Psoas muscle (tissue), 8 donors: Measurements from ENCODE around the gene FGD5. TPM values are rescaled to one million over a fixed set of nuclear protein-coding genes. Genes with fewer than 3 reads are reported as not detected.

Experiments
- ATAC-seq, 4 donors: fragments of 200-7000 bp; cut with Tn5 transposase; one replicate each; pipeline ENCODE4 v1.9.1; 2020; ENCODE audit warnings: moderate library complexity in 3 of 4, mild to moderate bottlenecking in 2 of 4
- DNase-seq, 2 donors: peaks; one replicate each; pipeline ENCODE4 v3.0.0-alpha.2; 2020
- H3K27ac ChIP-seq: fragments of 200-600 bp; one replicate; pipeline ENCODE4 v1.8.0; 2022
- H3K27me3 ChIP-seq, 3 donors: fragments of 200-600 bp in 1 of 3; one replicate each; pipeline versions ENCODE4 v1.6.1 to v1.8.0; 2013 to 2022; ENCODE audit warnings: low read length in 2 of 3, mild to moderate bottlenecking in 2 of 3, moderate library complexity in 1 of 3; ENCODE audit not compliant: insufficient read depth in 3 of 3
- H3K36me3 ChIP-seq, 2 donors: fragments of 200-600 bp in 1 of 2; one replicate each; pipeline versions ENCODE4 v1.6.1 to v1.8.0; 2013 to 2022; ENCODE audit warnings: low read depth in 1 of 2, mild to moderate bottlenecking in 1 of 2, moderate library complexity in 1 of 2; ENCODE audit not compliant: insufficient read depth in 1 of 2
- H3K4me1 ChIP-seq: fragments of 200-600 bp; one replicate; pipeline ENCODE4 v1.8.0; 2022
- H3K4me3 ChIP-seq: fragments of 200-600 bp; one replicate; pipeline ENCODE4 v1.8.0; 2022; ENCODE audit warnings: mild to moderate bottlenecking
- H3K9me3 ChIP-seq: fragments of 200-600 bp; one replicate; pipeline ENCODE4 v1.8.0; 2022
- CTCF ChIP-seq: fragments of 200-600 bp; IDR thresholded peaks from one replicate; pipeline ENCODE4 v1.8.0; 2022; ENCODE audit warnings: antibody characterized with exemption
- WGBS, 3 donors: extraction: QIAGEN DNeasy Blood & Tissue Kit; methylation state at CpG; one replicate each; pipeline versions ENCODE4 v1.1.6 to v1.1.7; 2013; 5-methylcytosine and 5-hydroxymethylcytosine counted together
- intact Hi-C, 2 donors: fragments of 100-400 bp; cut with DNase I; formaldehyde crosslinking; loops; one replicate each; pipeline versions ENCODE4 v1.11.0 to v1.14.2; 2022
- polyA plus RNA-seq, 3 donors: library from polyadenylated mRNA; stranded (reverse); fragments of 200-250 nt; gene quantifications; one replicate each; pipeline ENCODE4 v1.2.3, GENCODE V29; 2013
- total RNA-seq, 4 donors: library from RNA; stranded (reverse); fragmentation: NEBNext Ultra II Directional in 2 of 4; extraction: Animal tissue kit (Norgen Biotek cat#: 25700) in 2 of 4; gene quantifications; one replicate each; pipeline versions ENCODE4 v1.2.1 to v1.2.4, GENCODE V29; 2021 to 2023
- donor health status: healthy with polysubstance abuse.
- donor health status: DM: no; HTN: no; CAD: no; lungs with moderate emphysema.
- donor health status: Bipolar disorder and iron deficiency.
- donor health status: healthy.
- donor health status: DM: yes; HTN: yes; CAD: no.
- donor health status: DM: no; HTN: no; CAD: no.
- donor health status: DM: no; HTN: no; CAD: no.
- donor health status: DM: yes; HTN: yes; CAD: no.

Gene FGD5
- total and polyA plus RNA-seq, 7 donors = 3.6 to 14.6 (median 6.4) TPM

GRCh38 chr3:14842277-14842676 is 23.5 kb downstream of the FGD5 start:
- no peak for DNase-seq
- Histone ChIP-seq H3K4me1 (peaks cover 7% of the 10 kb centered on the region), H3K36me3 (no peaks in the 10 kb centered on the region), H3K9me3 (no peaks in the 10 kb centered on the region), H3K27me3 (peaks cover 0 to 4% (median 0%) of the 10 kb centered on the region in 3 donors), H3K27ac (no peak overlapping the region), H3K4me3 (no peak overlapping the region)
- intact Hi-C loops = loop anchor here in 1 of 2 donors (5.0 kb wide), 1 partner anchor 55 kb away; no protein-coding TSS in a partner anchor
- 71 to 82% (median 75%) methylated on average over 3 of the region's 3 CpGs for WGBS, 3 donors
- peak in 1 of 4 donors; percentile 19 for ATAC-seq
- no peak for TF ChIP-seq CTCF

- no peak for TF ChIP-seq CTCF
- no peak overlapping the region for H3K27ac ChIP-seq
- no peak for DNase-seq
- H3K4me3 ChIP-seq = no peak overlapping the region
- 86 to 93% (median 93%) methylated on average over 7 to 8 of the region's 8 CpGs for WGBS, 3 donors
- peaks cover 0 to 4% (median 0%) of the 10 kb centered on the region in 3 donors for H3K27me3 ChIP-seq
- intact Hi-C loops = loop anchor here in 1 of 2 donors (5.0 kb wide), 1 partner anchor 54 kb away; no protein-coding TSS in a partner anchor
- H3K9me3 ChIP-seq = no peaks in the 10 kb centered on the region
- peaks cover 7% of the 10 kb centered on the region for H3K4me1 ChIP-seq
- H3K36me3 ChIP-seq = no peaks in the 10 kb centered on the region
- ATAC-seq = no peak
Observed at GRCh38 chr3:14843321-14843720, 24.6 kb downstream of the FGD5 start.

- peaks cover 7% of the 10 kb centered on the region for H3K4me1 ChIP-seq
- 64 to 76% (median 74%) methylated on average over 7 of the region's 7 CpGs for WGBS, 3 donors
- TF ChIP-seq CTCF = no peak
Observed at GRCh38 chr3:14844386-14845170, 25.8 kb downstream of the FGD5 start.

GRCh38 chr3:14845180-14845579 is 26.4 kb downstream of the FGD5 start:
- ATAC-seq (no peak), DNase-seq (no peak)
- intact Hi-C loops = no loop called here
- WGBS, 3 donors = 37 to 50% (median 49%) methylated on average over 3 of the region's 3 CpGs
- Histone ChIP-seq H3K9me3 (no peaks in the 10 kb centered on the region), H3K4me3 (no peak overlapping the region), H3K4me1 (peaks cover 7% of the 10 kb centered on the region), H3K27ac (no peak overlapping the region), H3K27me3 (peaks cover 0 to 4% (median 3%) of the 10 kb centered on the region in 3 donors), H3K36me3 (no peaks in the 10 kb centered on the region)
- no peak for TF ChIP-seq CTCF

More at GRCh38 chr3:14844386-14845170, 25.8 kb downstream of the FGD5 start:
- DNase-seq (no peak), ATAC-seq (no peak)
- intact Hi-C loops = loop anchor here in 1 of 2 donors (5.0 kb wide), 1 partner anchor 53 kb away; no protein-coding TSS in a partner anchor
- H3K4me3 ChIP-seq = no peak overlapping the region
- H3K9me3 ChIP-seq = no peaks in the 10 kb centered on the region
- H3K27ac ChIP-seq = no peak overlapping the region
- H3K36me3 ChIP-seq = no peaks in the 10 kb centered on the region
- peaks cover 0 to 4% (median 0%) of the 10 kb centered on the region in 3 donors for H3K27me3 ChIP-seq
